GM03348 (cell line): Measurements from ENCODE around the gene KNDC1.
"Not testable (repeated sequence)": the region's sequence is repeated elsewhere in the genome, so short reads cannot be mapped to it uniquely, and the experiment has no call there.

ENCODE experiments used
- DNase-seq: peaks from one replicate; pipeline ENCODE4 v3.0.0; 2012; ENCODE audit warnings: low spot score

Gene KNDC1

GRCh38 chr10:133161486-133162109, 1.6 kb downstream of the KNDC1 start:
- no peak for DNase-seq

- no peak for DNase-seq
Observed at GRCh38 chr10:133162178-133162909, 2.3 kb downstream of the KNDC1 start.

GRCh38 chr10:133162910-133163856, 3.2 kb downstream of the KNDC1 start:
- no peak for DNase-seq

- DNase-seq, result no peak
Observed at GRCh38 chr10:133163889-133164815, 4.1 kb downstream of the KNDC1 start.

GRCh38 chr10:133164816-133165555, 5.0 kb downstream of the KNDC1 start:
- DNase-seq, result no peak

- DNase-seq, result no peak
Observed at GRCh38 chr10:133165556-133166503, 5.8 kb downstream of the KNDC1 start.

GRCh38 chr10:133166504-133166827, 6.4 kb downstream of the KNDC1 start:
- no peak for DNase-seq

- no peak for DNase-seq
Observed at GRCh38 chr10:133166828-133167692, 7.0 kb downstream of the KNDC1 start.

- DNase-seq, result no peak
Observed at GRCh38 chr10:133167693-133168616, 7.9 kb downstream of the KNDC1 start.

- no peak for DNase-seq
Observed at GRCh38 chr10:133168617-133169031, 8.6 kb downstream of the KNDC1 start.

GRCh38 chr10:133169173-133169947, 9.3 kb downstream of the KNDC1 start:
- no peak for DNase-seq

- no peak for DNase-seq
Observed at GRCh38 chr10:133170092-133170491, 10.1 kb downstream of the KNDC1 start.

- DNase-seq, result no peak
Observed at GRCh38 chr10:133173860-133174640, 14.0 kb downstream of the KNDC1 start.

- DNase-seq, result no peak
Observed at GRCh38 chr10:133174689-133175263, 14.8 kb downstream of the KNDC1 start.

- not testable (repeated sequence) for DNase-seq
Observed at GRCh38 chr10:133175624-133176023, 15.6 kb downstream of the KNDC1 start.

- no peak for DNase-seq
Observed at GRCh38 chr10:133176546-133176945, 16.5 kb downstream of the KNDC1 start.
